Transverse colon (tissue), 4 donors: Measurements from ENCODE around the gene CTBP2. TPM values are rescaled to one million over a fixed set of nuclear protein-coding genes. Genes with fewer than 3 reads are reported as not detected.

Experiments used
- DNase-seq: peaks from one replicate; pipeline ENCODE4 v3.0.0-alpha.2; 2019
- H3K27ac ChIP-seq, 4 donors: fragments of 200-600 bp; sonication (generic); 2 replicates each; pipeline ENCODE4 v1.5.1; 2016 to 2018; ENCODE audit warnings: inconsistent platforms in 4 of 4
- H3K27me3 ChIP-seq: fragments of 200-600 bp; sonication (generic); 2 replicates; pipeline ENCODE4 v1.5.1; 2017; ENCODE audit warnings: inconsistent platforms
- H3K36me3 ChIP-seq, 4 donors: fragments of 200-600 bp; sonication (generic); 2 replicates each; pipeline ENCODE4 v1.5.1; 2017 to 2019; ENCODE audit warnings: inconsistent platforms in 4 of 4
- H3K4me1 ChIP-seq, 4 donors: fragments of 200-600 bp; sonication (generic); 2 replicates each; pipeline ENCODE4 v1.5.1; 2017 to 2020; ENCODE audit warnings: inconsistent platforms in 4 of 4
- H3K4me3 ChIP-seq, 4 donors: fragments of 200-600 bp; sonication (generic); 1 replicate in 1 of 4; 2 replicates in 3 of 4; pipeline versions ENCODE4 v1.5.1 to v1.6.1; 2017 to 2019; ENCODE audit warnings: inconsistent platforms in 4 of 4
- H3K9me3 ChIP-seq, 2 donors: fragments of 200-600 bp; sonication (generic); 2 replicates each; pipeline ENCODE4 v1.5.1; 2017 to 2019; ENCODE audit warnings: inconsistent platforms in 2 of 2
- CTCF ChIP-seq, 5 experiments: fragments of 200-600 bp in 3 of 5; fragments of 450-650 bp in 2 of 5; sonication (generic) in 3 of 5; IDR thresholded peaks; 1 replicate in 2 of 5; 2 replicates in 3 of 5; pipeline ENCODE4 v1.5.1; 2016 to 2017; ENCODE audit warnings: antibody characterized with exemption in 5 of 5, inconsistent platforms in 3 of 5, mild to moderate bottlenecking in 2 of 5, moderate library complexity in 1 of 5
- EP300 ChIP-seq: sonication (generic); formaldehyde crosslinking; IDR thresholded peaks from one replicate; pipeline ENCODE4 v1.6.1; 2017; ENCODE audit warnings: antibody characterized with exemption, low read depth
- POLR2A ChIP-seq: fragments of 450-650 bp; IDR thresholded peaks from one replicate; pipeline ENCODE4 v1.6.1; 2016; ENCODE audit warnings: antibody characterized with exemption, mild to moderate bottlenecking, moderate library complexity
- POLR2AphosphoS5 ChIP-seq, 3 donors: sonication (generic); formaldehyde crosslinking; IDR thresholded peaks; one replicate each; pipeline ENCODE4 v1.6.1; 2016; ENCODE audit warnings: antibody characterized with exemption in 3 of 3
- WGBS, 2 donors: methylation state at CpG; one replicate each; pipeline ENCODE4 v1.1.5; 2018; ENCODE audit warnings: low coverage in 1 of 2; 5-methylcytosine and 5-hydroxymethylcytosine counted together
- in situ Hi-C, 4 donors: fragments of 200-750 bp; cut with MboI; loops; one replicate each; pipeline versions ENCODE4 v1.15.0 to v1.15.1; 2017; ENCODE audit warnings: low sequenced_read_pairs in 3 of 4, low pct_ligation_motif_present in 1 of 4, low pct_unique_long_range_greater_than_20kb in 1 of 4
- intact Hi-C: fragments of 100-400 bp; cut with DNase I; formaldehyde crosslinking; loops from one replicate; pipeline ENCODE4 v1.15.1; 2023; ENCODE audit warnings: low total_unique reads
- total RNA-seq, 4 donors: library from RNA; depleted of rRNA; stranded (reverse); fragments of >200 nt; gene quantifications; one replicate each; pipeline ENCODE4 v1.1.0, GENCODE V29; 2016

CTBP2 gene
- total RNA-seq, 4 donors from 2014 or later, result 71.9 to 247 (median 98.4) TPM

GRCh38 chr10:125003146-125003900, 157.0 kb downstream of the CTBP2 start:
- no peak overlapping the region for H3K4me3 ChIP-seq
- in situ Hi-C loops (no loop called here), intact Hi-C loops (no loop called here)
- H3K27ac ChIP-seq, result no peak overlapping the region
- no peak for DNase-seq
- H3K4me1 ChIP-seq, result peaks cover 15 to 32% (median 20%) of the 10 kb centered on the region in 4 donors
- peaks cover 0 to 13% (median 2%) of the 10 kb centered on the region in 4 donors for H3K36me3 ChIP-seq
- TF ChIP-seq POLR2AphosphoS5 (IDR thresholded peaks at IDR 0.05) (no peak), EP300 (no peak), POLR2A (no peak), CTCF (IDR thresholded peaks at IDR 0.05) (no peak)
- no peaks in the 10 kb centered on the region for H3K27me3 ChIP-seq
- 89 to 90% methylated on average over 2 to 25 of the region's 34 CpGs for whole genome bisulfite sequencing, 2 donors
- H3K9me3 ChIP-seq, result no peaks in the 10 kb centered on the region

- WGBS, 2 donors, result 86% methylated on average over 27 of the region's 28 CpGs; no CpG with 5 or more reads in 1 of the 2 donors
- no peak for TF ChIP-seq EP300
- no peak for TF ChIP-seq CTCF (IDR thresholded peaks at IDR 0.05)
- no peak for TF ChIP-seq POLR2A
- no peak for TF ChIP-seq POLR2AphosphoS5 (IDR thresholded peaks at IDR 0.05)
- intact Hi-C loops (no loop called here), in situ Hi-C loops (no loop called here)
- DNase-seq, result no peak
- Histone ChIP-seq H3K27me3 (no peaks in the 10 kb centered on the region), H3K4me1 (peaks cover 12 to 25% (median 14%) of the 10 kb centered on the region in 4 donors), H3K9me3 (no peaks in the 10 kb centered on the region), H3K27ac (no peak overlapping the region), H3K36me3 (peaks cover 0 to 17% (median 5%) of the 10 kb centered on the region in 4 donors), H3K4me3 (no peak overlapping the region)
These were observed 157.8 kb downstream of the CTBP2 start for GRCh38 chr10:125002423-125003145.

GRCh38 chr10:125002047-125002422, 158.3 kb downstream of the CTBP2 start:
- TF ChIP-seq POLR2A (no peak), CTCF (IDR thresholded peaks at IDR 0.05) (no peak), EP300 (no peak), POLR2AphosphoS5 (IDR thresholded peaks at IDR 0.05) (no peak)
- DNase-seq, result no peak
- H3K4me1 ChIP-seq, result peaks cover 10 to 20% (median 14%) of the 10 kb centered on the region in 4 donors
- WGBS, 2 donors, result 89% methylated on average over 9 of the region's 12 CpGs; no CpG with 5 or more reads in 1 of the 2 donors
- in situ Hi-C loops (no loop called here), intact Hi-C loops (no loop called here)
- H3K36me3 ChIP-seq, result peaks cover 0 to 23% (median 8%) of the 10 kb centered on the region in 4 donors
- H3K9me3 ChIP-seq, result no peaks in the 10 kb centered on the region
- H3K27me3 ChIP-seq, result no peaks in the 10 kb centered on the region
- H3K27ac ChIP-seq, result no peak overlapping the region
- H3K4me3 ChIP-seq, result no peak overlapping the region

- in situ Hi-C loops (no loop called here), intact Hi-C loops (no loop called here)
- Histone ChIP-seq H3K27me3 (no peaks in the 10 kb centered on the region), H3K4me1 (peaks cover 10 to 18% (median 13%) of the 10 kb centered on the region in 4 donors), H3K9me3 (no peaks in the 10 kb centered on the region), H3K27ac (no peak overlapping the region), H3K4me3 (no peak overlapping the region), H3K36me3 (peaks cover 0 to 28% (median 11%) of the 10 kb centered on the region in 4 donors)
- peak; percentile 5 for DNase-seq
- TF ChIP-seq POLR2AphosphoS5 (IDR thresholded peaks at IDR 0.05) (no peak), POLR2A (no peak), EP300 (no peak), CTCF (IDR thresholded peaks at IDR 0.05) (no peak)
- 87% methylated on average over 4 to 21 of the region's 21 CpGs for WGBS, 2 donors
These were observed 158.9 kb downstream of the CTBP2 start for GRCh38 chr10:125001313-125002046.
